ENCODE measurements around the gene SLC37A3.
"Not testable (repeated sequence)": the region's sequence is repeated elsewhere in the genome, so short reads cannot be mapped to it uniquely, and the experiment has no call there.

The SLC37A3 gene

GRCh38 chr7:140397784-140398750 lies at the start of gene SLC37A3:
TSS of gene SLC37A3 (minus strand) at chr7:140398530. CDS start at chr7:140382526, 16,004 bp downstream.
- peak; percentile 71 to 87 for DNase-seq

GRCh38 chr7:140447841-140448240 lies 49.5 kb upstream of the SLC37A3 start:
- no peak for DNase-seq

GRCh38 chr7:140446467-140446866 lies 48.1 kb upstream of the SLC37A3 start:
- no peak for DNase-seq

GRCh38 chr7:140441519-140441918 lies 43.2 kb upstream of the SLC37A3 start:
- no peak for DNase-seq

GRCh38 chr7:140440593-140440992 lies 42.3 kb upstream of the SLC37A3 start:
- no peak for DNase-seq

GRCh38 chr7:140439359-140439758 lies 41.0 kb upstream of the SLC37A3 start:
- no peak for DNase-seq

- no peak for DNase-seq
Observed at GRCh38 chr7:140435252-140435895, 37.0 kb upstream of the SLC37A3 start.

GRCh38 chr7:140433396-140433795 lies 35.1 kb upstream of the SLC37A3 start:
- DNase-seq: no peak

- no peak for DNase-seq
Observed at GRCh38 chr7:140426130-140426529, 27.8 kb upstream of the SLC37A3 start.

GRCh38 chr7:140425718-140426117 lies 27.4 kb upstream of the SLC37A3 start:
- no peak for DNase-seq

- DNase-seq: no peak
Observed at GRCh38 chr7:140423501-140423900, 25.2 kb upstream of the SLC37A3 start.

- DNase-seq: no peak
Observed at GRCh38 chr7:140421521-140421920, 23.2 kb upstream of the SLC37A3 start.

- DNase-seq: no peak
Observed at GRCh38 chr7:140418653-140419052, 20.3 kb upstream of the SLC37A3 start.

GRCh38 chr7:140418156-140418472 lies 19.8 kb upstream of the SLC37A3 start:
- DNase-seq: peak; percentile 54 to 64

- DNase-seq: peak; percentile 28 to 49
Observed at GRCh38 chr7:140417456-140418155, 19.3 kb upstream of the SLC37A3 start.

GRCh38 chr7:140416560-140416959 lies 18.2 kb upstream of the SLC37A3 start:
- DNase-seq: peak; percentile 5 to 52

GRCh38 chr7:140415816-140416215 lies 17.5 kb upstream of the SLC37A3 start:
- DNase-seq: not testable (repeated sequence)

- no peak for DNase-seq
Observed at GRCh38 chr7:140415361-140415760, 17.0 kb upstream of the SLC37A3 start.

GRCh38 chr7:140404565-140405065 lies 6.3 kb upstream of the SLC37A3 start:
- DNase-seq: no peak

GRCh38 chr7:140403878-140404564 lies 5.7 kb upstream of the SLC37A3 start, which contains the start of gene RAB19:
TSS of gene RAB19 (plus strand) at chr7:140404058. CDS start at chr7:140407647, 3,589 bp downstream.
- DNase-seq: no peak

- DNase-seq: no peak
Observed at GRCh38 chr7:140402178-140402835, 4.0 kb upstream of the SLC37A3 start.

- DNase-seq: no peak
Observed at GRCh38 chr7:140400381-140400780, 2.1 kb upstream of the SLC37A3 start.
